NT2/D1 (cell line): ENCODE results near the gene SEC22A.

Experiments used
- SUZ12 ChIP-seq: IDR thresholded peaks from 2 replicates; pipeline ENCODE4 v1.6.1; 2011; ENCODE audit not compliant: insufficient read length, insufficient read depth; ENCODE audit errors: extremely low read depth
- YY1 ChIP-seq: IDR thresholded peaks from 2 replicates; pipeline ENCODE4 v1.6.1; 2011; ENCODE audit not compliant: insufficient read length, insufficient read depth
- ZNF274 ChIP-seq: IDR thresholded peaks from 2 replicates; pipeline ENCODE4 v1.6.1; 2011; ENCODE audit warnings: mild to moderate bottlenecking, low read depth, low read length

- TF ChIP-seq ZNF274 (no peak), YY1 (no peak), SUZ12 (no peak)
These were observed 83.3 kb downstream of the SEC22A start for GRCh38 chr3:123285066-123285465.
